ENCODE results near the gene BMPR1B. TPM values are rescaled to one million over a fixed set of nuclear protein-coding genes. Genes with fewer than 3 reads are reported as not detected.

Gene BMPR1B
- total and polyA plus RNA-seq, 9 of the 15 experiments (the other 6 are each of a cell fraction or from before 2014, with no cell fraction given): 0.01 TPM; not detected in 8

DNA sequence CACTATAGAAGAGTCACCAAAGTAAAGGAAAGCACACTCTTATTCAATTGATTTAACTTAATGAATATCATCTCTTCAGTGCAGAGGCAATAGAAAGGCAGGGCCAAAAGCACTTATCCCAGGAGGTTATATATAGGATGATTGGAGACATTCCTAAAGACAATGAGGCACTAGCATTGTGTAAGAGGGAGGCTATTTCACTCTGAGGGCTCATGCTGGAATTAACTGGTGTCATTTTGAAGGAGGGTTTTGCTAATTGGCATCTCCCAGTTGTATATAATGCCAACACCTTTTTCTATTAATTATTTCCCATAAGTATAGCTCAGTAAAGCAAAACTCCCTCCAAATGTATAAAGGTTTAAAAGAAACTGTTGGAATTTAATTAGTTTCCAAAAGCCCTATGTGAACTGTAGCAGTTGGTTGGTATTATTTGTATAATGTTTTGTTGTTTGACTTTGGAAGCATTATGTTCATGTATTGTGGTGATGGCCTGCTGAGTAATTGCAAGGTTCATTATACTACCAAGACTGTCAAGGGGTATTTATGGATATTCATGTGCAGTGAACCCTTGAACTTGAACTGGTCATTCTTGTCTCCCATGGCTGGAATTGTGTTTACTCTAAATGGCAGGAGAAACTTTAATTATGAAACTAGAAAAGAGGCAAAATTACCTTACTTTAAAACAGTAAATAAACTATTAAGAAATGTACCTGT lies 270.3 kb downstream of the BMPR1B start:
- BruUV-seq (replicated peaks): no TSS peak
- Histone ChIP-seq H4K20me1 (replicated peaks; ENCODE audit: control insufficient read depth, insufficient read depth, low read length) (no peaks in the 10 kb centered on the region), H3K27me3 (ENCODE audit: control insufficient read depth in 2 of 2, insufficient read depth in 2 of 2, low read length in 2 of 2) (no peaks in the 10 kb centered on the region), H3K9ac (ENCODE audit: insufficient read depth in 1 of 2, low read depth in 2 of 2, low read length in 2 of 2) (no peak overlapping the region), H3K9me1 (ENCODE audit: control insufficient read depth, insufficient read depth, low read length) (no peaks in the 10 kb centered on the region), H3K4me2 (ENCODE audit: insufficient read depth, low read length) (no peak overlapping the region), H3K9me3 (replicated peaks; ENCODE audit: control insufficient read depth, insufficient read depth, low read depth, low read length) (no peaks in the 10 kb centered on the region), H3K79me2 (ENCODE audit: control insufficient read depth, insufficient read depth, low read length) (no peaks in the 10 kb centered on the region), H3K4me3 (no peak overlapping the region), H3K27ac (ENCODE audit: extremely low read depth, low read depth, low read length) (no peak overlapping the region), H2AFZ (ENCODE audit: low read depth, low read length) (no peak overlapping the region), H3K36me3 (ENCODE audit: control insufficient read depth, insufficient read depth, low read length) (no peaks in the 10 kb centered on the region), H3K4me1 (replicated peaks in 1 of 2; ENCODE audit: control insufficient read depth in 2 of 2, insufficient read depth in 2 of 2, low read length in 2 of 2) (no peaks in the 10 kb centered on the region)
- ATAC-seq: no peak
- no peak for DNase-seq (ENCODE audit: extremely low read depth in 1 of 4, low spot score in 3 of 4)
- in situ Hi-C loops (cut with MboI) (no loop called here), intact Hi-C loops (cut with micrococcal nuclease) (loop anchor here (10.0 kb wide), 1 partner anchor 403 kb away; no protein-coding TSS in a partner anchor)
- FAIRE-seq: no peak
- ChIA-PET CTCF (ENCODE audit: low intra/inter-chr PET ratio) (no interaction called here), POLR2A (no interaction called here)
- no peak for TF ChIP-seq NCOA6 (IDR thresholded peaks at IDR 0.05)
- no peak for TF ChIP-seq ZBTB8A (IDR thresholded peaks at IDR 0.05; ENCODE audit: partially characterized antibody)
- no peak for TF ChIP-seq ZBTB7A (IDR thresholded peaks at IDR 0.05; ENCODE audit: borderline replicate concordance, control insufficient read depth, low read depth, low read length)
- no peak for TF ChIP-seq ZNF143 (CRISPR knock-in tag; IDR thresholded peaks at IDR 0.05)
- no peak for TF ChIP-seq JUN (IDR thresholded peaks at IDR 0.05; ENCODE audit: borderline replicate concordance, low read depth, low read length)
- TF ChIP-seq JUN (CRISPR knock-in tag; IDR thresholded peaks at IDR 0.05; ENCODE audit: borderline replicate concordance): no peak
- TF ChIP-seq TBP (optimal IDR thresholded peaks at IDR 0.05; ENCODE audit: low read depth, low read length): no peak
- TF ChIP-seq, protein P1, sequence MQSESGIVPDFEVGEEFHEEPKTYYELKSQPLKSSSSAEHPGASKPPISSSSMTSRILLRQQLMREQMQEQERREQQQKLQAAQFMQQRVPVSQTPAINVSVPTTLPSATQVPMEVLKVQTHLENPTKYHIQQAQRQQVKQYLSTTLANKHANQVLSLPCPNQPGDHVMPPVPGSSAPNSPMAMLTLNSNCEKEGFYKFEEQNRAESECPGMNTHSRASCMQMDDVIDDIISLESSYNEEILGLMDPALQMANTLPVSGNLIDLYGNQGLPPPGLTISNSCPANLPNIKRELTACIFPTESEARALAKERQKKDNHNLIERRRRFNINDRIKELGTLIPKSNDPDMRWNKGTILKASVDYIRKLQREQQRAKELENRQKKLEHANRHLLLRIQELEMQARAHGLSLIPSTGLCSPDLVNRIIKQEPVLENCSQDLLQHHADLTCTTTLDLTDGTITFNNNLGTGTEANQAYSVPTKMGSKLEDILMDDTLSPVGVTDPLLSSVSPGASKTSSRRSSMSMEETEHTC (IDR thresholded peaks at IDR 0.05): no peak
- TF ChIP-seq HDAC2 (IDR thresholded peaks at IDR 0.05): no peak
- TF ChIP-seq MYNN (IDR thresholded peaks at IDR 0.05): no peak
- TF ChIP-seq MYNN (CRISPR knock-in tag; IDR thresholded peaks at IDR 0.05): no peak
- no peak for TF ChIP-seq NR4A1 (CRISPR knock-in tag; IDR thresholded peaks at IDR 0.05)
- TF ChIP-seq NR4A1 (tag; IDR thresholded peaks at IDR 0.05): no peak
- TF ChIP-seq ZNF316 (IDR thresholded peaks at IDR 0.05): no peak
- no peak for TF ChIP-seq HLTF (IDR thresholded peaks at IDR 0.05)
- no peak for TF ChIP-seq CAMTA2 (CRISPR knock-in tag; conservative IDR thresholded peaks at IDR 0.05)
- TF ChIP-seq HNRNPK (IDR thresholded peaks at IDR 0.05; ENCODE audit: low read depth, low read length, poor library complexity, severe bottlenecking): no peak
- no peak for TF ChIP-seq ZNF785 (CRISPR knock-in tag; IDR thresholded peaks at IDR 0.05)
